Astrocyte of the spinal cord (primary cell): ENCODE data around the gene FRYL.

ENCODE experiments used
- DNase-seq: peaks from one replicate; pipeline ENCODE4 v3.0.0; 2011; ENCODE audit warnings: low read depth, low spot score
- H3K4me3 ChIP-seq: 2 replicates; pipeline ENCODE4 v1.5.1; 2011; ENCODE audit warnings: low read depth, mild to moderate bottlenecking, low read length, moderate library complexity
- CTCF ChIP-seq: IDR thresholded peaks from 2 replicates; pipeline ENCODE4 v1.5.1; 2012; ENCODE audit warnings: low read depth, mild to moderate bottlenecking, low read length, inconsistent platforms
- in situ Hi-C: cut with HindIII; loops from 2 replicates; pipeline ENCODE4 v1.10.0; 2017; ENCODE audit warnings: low sequenced_read_pairs

Gene FRYL

DNA sequence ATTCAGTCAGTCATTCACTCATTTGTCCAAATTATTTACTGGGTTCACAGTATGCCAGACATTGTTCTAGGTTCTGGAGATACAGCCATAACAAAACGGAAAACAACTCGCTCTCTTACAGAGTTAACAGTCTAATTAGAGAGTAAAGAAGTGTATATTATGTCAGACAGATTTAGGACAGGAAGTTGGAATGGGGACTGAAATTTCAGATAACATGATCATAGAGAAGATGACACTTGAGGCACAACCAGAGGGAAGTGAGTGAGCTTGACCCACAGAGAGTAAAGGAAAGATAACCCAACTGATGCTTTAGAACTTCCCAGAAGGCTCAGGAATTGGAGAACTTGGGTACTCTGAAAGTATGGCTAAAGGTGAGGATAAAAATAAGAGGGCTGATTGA, 150.6 kb downstream of the FRYL start:
- in situ Hi-C loops: no loop called here
- no peak overlapping the region for H3K4me3 ChIP-seq
- no peak for DNase-seq
- no peak for TF ChIP-seq CTCF

DNA sequence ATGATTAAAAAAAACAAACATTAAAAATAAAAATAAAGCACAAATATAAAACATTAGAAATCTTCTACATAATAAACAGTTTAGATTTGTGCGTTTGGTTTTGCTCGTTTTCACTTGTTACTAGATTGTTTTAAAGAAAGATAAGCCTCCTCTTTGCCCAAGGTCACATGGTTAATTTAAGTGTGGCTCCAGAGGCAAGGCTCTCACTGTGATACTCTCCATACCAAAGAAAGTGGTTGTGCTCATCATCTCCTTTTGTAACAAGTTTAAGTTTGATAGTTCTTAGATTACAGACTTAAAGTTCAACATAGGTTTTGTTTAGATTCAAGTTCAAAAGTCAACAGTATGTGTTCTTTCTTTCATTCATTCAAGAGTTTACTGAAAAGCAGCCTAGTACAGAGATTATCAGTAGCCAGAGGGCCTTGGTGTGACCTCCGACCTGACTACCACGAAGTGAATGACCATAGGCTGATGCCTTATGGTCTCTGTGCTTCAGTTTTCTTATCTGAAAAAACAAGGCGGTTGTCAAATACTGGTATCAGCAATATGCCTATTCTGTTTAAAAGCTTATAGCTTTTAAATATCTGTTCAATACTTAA, 156.8 kb downstream of the FRYL start:
- DNase-seq: no peak
- TF ChIP-seq CTCF: no peak
- H3K4me3 ChIP-seq: no peak overlapping the region
- in situ Hi-C loops: no loop called here

GRCh38 chr4:48620831-48621230, 159.2 kb downstream of the FRYL start:
- no peak overlapping the region for H3K4me3 ChIP-seq
- no peak for TF ChIP-seq CTCF
- in situ Hi-C loops: no loop called here
- no peak for DNase-seq

DNA sequence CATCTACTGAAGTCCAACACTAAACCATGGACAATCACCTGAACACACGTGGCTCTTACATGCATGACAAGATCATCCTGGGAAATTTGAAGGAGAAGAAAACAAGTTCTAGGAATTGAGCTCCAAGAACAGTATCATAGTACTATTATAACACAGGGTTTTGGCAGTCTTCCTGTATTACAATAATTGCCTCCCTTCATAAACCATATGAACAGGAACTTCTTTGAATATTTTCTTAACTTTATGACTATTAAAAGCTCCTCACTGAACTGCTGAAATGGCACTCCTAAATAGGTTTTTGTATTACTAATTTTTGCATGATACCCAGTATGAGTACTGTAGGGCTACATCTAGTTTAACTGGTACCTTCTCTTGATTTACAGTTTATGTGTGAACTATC, 160.0 kb downstream of the FRYL start:
- no peak for DNase-seq
- in situ Hi-C loops: no loop called here
- TF ChIP-seq CTCF: no peak
- H3K4me3 ChIP-seq: no peak overlapping the region

GRCh38 chr4:48604527-48604926, 175.6 kb downstream of the FRYL start:
- no peak for TF ChIP-seq CTCF
- in situ Hi-C loops: no loop called here
- no peak overlapping the region for H3K4me3 ChIP-seq
- DNase-seq: no peak

GRCh38 chr4:48604041-48604440, 176.0 kb downstream of the FRYL start:
- no peak for TF ChIP-seq CTCF
- in situ Hi-C loops: no loop called here
- DNase-seq: no peak
- H3K4me3 ChIP-seq: no peak overlapping the region
